SK-N-SH (cell line): ENCODE measurements around the gene ABCB1. TPM values are rescaled to one million over a fixed set of nuclear protein-coding genes. Genes with fewer than 3 reads are reported as not detected.
A peak's percentile ranks its signal among the peaks of the same experiment; 100 is the strongest.

Experiments used
- CTCF ChIA-PET: fragments of 300-600, 350-600 bp; formaldehyde crosslinking; extraction: SDS; loops from one replicate; lab custom pipeline; 2021; lab: Yijun Ruan, JAX
- POLR2A ChIA-PET: fragments of 350-600 bp; sonication (Branson Sonifier 250); formaldehyde crosslinking; extraction: SDS; loops from one replicate; lab custom pipeline; 2020; ENCODE audit warnings: antibody characterized with exemption, inconsistent platforms; lab: Yijun Ruan, JAX
- DNase-seq: peaks from one replicate; pipeline ENCODE4 v3.0.0; 2012
- H2AFZ ChIP-seq: fragments of 200-600 bp; sonication (generic); 2 replicates; pipeline ENCODE4 v1.8.1; 2016; ENCODE audit warnings: antibody characterized with exemption, mild to moderate bottlenecking, low read depth
- H3F3A ChIP-seq: fragments of 200-600 bp; sonication (generic); replicated peaks from 2 replicates; pipeline ENCODE3; 2016; ENCODE audit warnings: antibody characterized with exemption, mild to moderate bottlenecking; ENCODE audit not compliant: insufficient read depth
- H3K27ac ChIP-seq, 2 experiments: fragments of 200-500 bp in 1 of 2; fragments of 200-600 bp in 1 of 2; sonication (Bioruptor generic) in 1 of 2; sonication (generic), shearing (Covaris generic) in 1 of 2; 2 replicates each; pipeline versions ENCODE4 v1.5.1 to v1.6.1; 2014 to 2016; ENCODE audit warnings: low read depth in 2 of 2, inconsistent platforms in 1 of 2, low read length in 1 of 2, mild to moderate bottlenecking in 1 of 2, mixed read lengths in 1 of 2
- H3K27me3 ChIP-seq: fragments of 200-600 bp; sonication (generic), shearing (Covaris generic); 2 replicates; pipeline ENCODE4 v1.6.1; 2016; ENCODE audit warnings: mixed run types; ENCODE audit not compliant: insufficient read depth
- H3K36me3 ChIP-seq, 2 experiments: fragments of 200-500 bp in 1 of 2; fragments of 200-600 bp in 1 of 2; sonication (Bioruptor generic) in 1 of 2; sonication (generic) in 1 of 2; replicated peaks in 1 of 2; 2 replicates each; pipeline versions ENCODE3 to v1.5.1; 2014 to 2016; ENCODE audit warnings: low read length in 1 of 2, mild to moderate bottlenecking in 1 of 2; ENCODE audit not compliant: insufficient read depth in 2 of 2, control insufficient read depth in 1 of 2
- H3K4me1 ChIP-seq, 2 experiments: fragments of 200-500 bp in 1 of 2; fragments of 200-600 bp in 1 of 2; sonication (Bioruptor generic) in 1 of 2; sonication (generic), shearing (Covaris generic) in 1 of 2; 2 replicates each; pipeline versions ENCODE4 v1.5.1 to v1.6.1; 2014 to 2016; ENCODE audit warnings: low read depth in 1 of 2, low read length in 1 of 2, mixed run types in 1 of 2; ENCODE audit not compliant: insufficient read depth in 2 of 2, control insufficient read depth in 1 of 2
- H3K4me2 ChIP-seq: fragments of 200-600 bp; sonication (generic), shearing (Covaris generic); 2 replicates; pipeline ENCODE4 v1.6.1; 2017; ENCODE audit warnings: mixed run types
- H3K4me3 ChIP-seq, 2 experiments: fragments of 200-500 bp in 1 of 2; fragments of 200-600 bp in 1 of 2; sonication (Bioruptor generic) in 1 of 2; sonication (generic), shearing (Covaris generic) in 1 of 2; 2 replicates each; pipeline versions ENCODE4 v1.5.1 to v1.8.1; 2014 to 2016; ENCODE audit warnings: low read depth in 2 of 2, inconsistent platforms in 1 of 2, low read length in 1 of 2, mild to moderate bottlenecking in 1 of 2, mixed read lengths in 1 of 2, moderate library complexity in 1 of 2
- H3K79me2 ChIP-seq: fragments of 200-600 bp; sonication (generic); 2 replicates; pipeline ENCODE4 v1.8.1; 2017; ENCODE audit warnings: mild to moderate bottlenecking; ENCODE audit not compliant: insufficient read depth
- H3K9ac ChIP-seq: fragments of 200-600 bp; sonication (generic); 2 replicates; pipeline ENCODE4 v1.6.1; 2017; ENCODE audit warnings: mixed run types
- H3K9me2 ChIP-seq: fragments of 200-600 bp; sonication (generic); 2 replicates; pipeline ENCODE4 v1.6.1; 2017; ENCODE audit warnings: mixed run types
- H3K9me3 ChIP-seq: fragments of 200-600 bp; sonication (generic); 2 replicates; pipeline ENCODE4 v1.6.1; 2017; ENCODE audit warnings: mixed run types, mild to moderate bottlenecking, moderate library complexity
- H4K20me1 ChIP-seq: fragments of 200-600 bp; sonication (generic); 2 replicates; pipeline ENCODE4 v1.6.1; 2017; ENCODE audit warnings: mild to moderate bottlenecking, mixed run types; ENCODE audit not compliant: insufficient read depth
- GABPA ChIP-seq: IDR thresholded peaks from 2 replicates; pipeline ENCODE4 v1.4.0; 2012; ENCODE audit warnings: low read depth, mild to moderate bottlenecking
- GATA2 ChIP-seq: sonication (generic); formaldehyde crosslinking; IDR thresholded peaks from 2 replicates; pipeline ENCODE4 v1.5.0; 2020; ENCODE audit warnings: mild to moderate bottlenecking, missing genetic modification reagents
- NFIC ChIP-seq: IDR thresholded peaks from 2 replicates; pipeline ENCODE4 v1.4.0; 2012; ENCODE audit warnings: borderline replicate concordance
- SMC3 ChIP-seq: IDR thresholded peaks from 2 replicates; pipeline ENCODE4 v1.6.1; 2012; ENCODE audit warnings: low read depth, low read length, improper control_type of control experiment
- TAF1 ChIP-seq: IDR thresholded peaks from 2 replicates; pipeline ENCODE4 v1.6.1; 2012; ENCODE audit warnings: low read depth, mild to moderate bottlenecking, low read length, moderate library complexity, borderline replicate concordance
- YY1 ChIP-seq: IDR thresholded peaks from 2 replicates; pipeline ENCODE4 v1.4.0; 2012; ENCODE audit warnings: low read depth, mild to moderate bottlenecking
- WGBS: methylation state at CpG from one replicate; pipeline ENCODE4 v1.1.6; 2017; ENCODE audit warnings: low lambda C conversion rate; 5-methylcytosine and 5-hydroxymethylcytosine counted together
- polyA plus RNA-seq, 3 experiments: library from polyadenylated mRNA; depleted of rRNA; stranded (reverse); fragments of >200 nt; gene quantifications; 2 replicates each; pipeline ENCODE4 v1.2.3, GENCODE V29; 2012
- TF ChIP-seq, protein P1 (sequence below): IDR thresholded peaks from 2 replicates; pipeline ENCODE4 v1.6.1; 2012; ENCODE audit warnings: mild to moderate bottlenecking, low read depth, low read length, moderate library complexity
- TF ChIP-seq, protein P2 (sequence below): IDR thresholded peaks from 2 replicates; pipeline ENCODE4 v1.4.0; 2012; ENCODE audit warnings: low read depth, borderline replicate concordance

Gene ABCB1
- polyA plus RNA-seq, 1 of the 3 experiments (the other 2 are of a cell fraction): 2.0 TPM

DNA sequence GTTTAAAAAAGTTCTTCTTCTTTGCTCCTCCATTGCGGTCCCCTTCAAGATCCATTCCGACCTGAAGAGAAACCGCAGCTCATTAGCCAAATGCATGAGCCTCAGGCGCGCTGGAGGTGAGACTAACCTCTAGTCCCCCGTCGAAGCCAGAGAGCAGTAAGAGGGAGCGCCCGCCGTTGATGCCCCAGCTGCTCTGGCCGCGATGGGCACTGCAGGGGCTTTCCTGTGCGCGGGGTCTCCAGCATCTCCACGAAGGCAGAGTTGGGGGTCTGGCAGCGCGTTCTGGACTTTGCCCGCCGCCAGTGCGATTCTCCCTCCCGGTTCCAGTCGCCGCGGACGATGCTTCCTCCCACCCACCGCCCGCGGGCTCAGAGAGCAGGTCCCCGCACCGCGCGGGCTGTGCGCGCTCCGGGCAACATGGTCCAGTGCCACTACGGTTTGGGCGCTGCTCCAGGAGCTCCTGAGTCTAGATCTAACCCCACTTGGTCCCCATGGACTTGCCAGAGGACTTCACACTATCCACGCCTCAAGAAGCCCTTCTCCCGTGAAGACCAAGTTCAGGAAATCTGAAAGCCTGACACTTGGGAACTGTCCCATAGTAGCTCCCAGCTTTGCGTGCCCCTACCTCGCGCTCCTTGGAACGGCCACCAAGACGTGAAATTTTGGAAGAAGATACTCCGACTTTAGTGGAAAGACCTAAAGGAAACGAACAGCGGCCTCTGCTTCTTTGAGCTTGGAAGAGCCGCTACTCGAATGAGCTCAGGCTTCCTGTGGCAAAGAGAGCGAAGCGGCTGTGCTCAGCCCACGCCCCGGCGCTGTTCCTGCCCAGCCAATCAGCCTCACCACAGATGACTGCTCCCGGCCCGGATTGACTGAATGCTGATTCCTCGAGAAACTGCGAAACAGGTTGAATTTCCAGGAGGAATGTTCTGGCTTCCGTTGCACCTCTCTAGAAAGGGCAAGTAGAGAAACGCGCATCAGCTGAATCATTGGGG is at the start of gene ABCB1 (continued):
- TF ChIP-seq TAF1: peak; percentile 87
- no peak for TF ChIP-seq YY1
- no peak for TF ChIP-seq GABPA
- TF ChIP-seq, protein P1, sequence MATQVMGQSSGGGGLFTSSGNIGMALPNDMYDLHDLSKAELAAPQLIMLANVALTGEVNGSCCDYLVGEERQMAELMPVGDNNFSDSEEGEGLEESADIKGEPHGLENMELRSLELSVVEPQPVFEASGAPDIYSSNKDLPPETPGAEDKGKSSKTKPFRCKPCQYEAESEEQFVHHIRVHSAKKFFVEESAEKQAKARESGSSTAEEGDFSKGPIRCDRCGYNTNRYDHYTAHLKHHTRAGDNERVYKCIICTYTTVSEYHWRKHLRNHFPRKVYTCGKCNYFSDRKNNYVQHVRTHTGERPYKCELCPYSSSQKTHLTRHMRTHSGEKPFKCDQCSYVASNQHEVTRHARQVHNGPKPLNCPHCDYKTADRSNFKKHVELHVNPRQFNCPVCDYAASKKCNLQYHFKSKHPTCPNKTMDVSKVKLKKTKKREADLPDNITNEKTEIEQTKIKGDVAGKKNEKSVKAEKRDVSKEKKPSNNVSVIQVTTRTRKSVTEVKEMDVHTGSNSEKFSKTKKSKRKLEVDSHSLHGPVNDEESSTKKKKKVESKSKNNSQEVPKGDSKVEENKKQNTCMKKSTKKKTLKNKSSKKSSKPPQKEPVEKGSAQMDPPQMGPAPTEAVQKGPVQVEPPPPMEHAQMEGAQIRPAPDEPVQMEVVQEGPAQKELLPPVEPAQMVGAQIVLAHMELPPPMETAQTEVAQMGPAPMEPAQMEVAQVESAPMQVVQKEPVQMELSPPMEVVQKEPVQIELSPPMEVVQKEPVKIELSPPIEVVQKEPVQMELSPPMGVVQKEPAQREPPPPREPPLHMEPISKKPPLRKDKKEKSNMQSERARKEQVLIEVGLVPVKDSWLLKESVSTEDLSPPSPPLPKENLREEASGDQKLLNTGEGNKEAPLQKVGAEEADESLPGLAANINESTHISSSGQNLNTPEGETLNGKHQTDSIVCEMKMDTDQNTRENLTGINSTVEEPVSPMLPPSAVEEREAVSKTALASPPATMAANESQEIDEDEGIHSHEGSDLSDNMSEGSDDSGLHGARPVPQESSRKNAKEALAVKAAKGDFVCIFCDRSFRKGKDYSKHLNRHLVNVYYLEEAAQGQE: 0 out of 2 replicates have a peak, but pooled peaks have one; percentile 12
- no peak for TF ChIP-seq NFIC
- TF ChIP-seq, protein P2, sequence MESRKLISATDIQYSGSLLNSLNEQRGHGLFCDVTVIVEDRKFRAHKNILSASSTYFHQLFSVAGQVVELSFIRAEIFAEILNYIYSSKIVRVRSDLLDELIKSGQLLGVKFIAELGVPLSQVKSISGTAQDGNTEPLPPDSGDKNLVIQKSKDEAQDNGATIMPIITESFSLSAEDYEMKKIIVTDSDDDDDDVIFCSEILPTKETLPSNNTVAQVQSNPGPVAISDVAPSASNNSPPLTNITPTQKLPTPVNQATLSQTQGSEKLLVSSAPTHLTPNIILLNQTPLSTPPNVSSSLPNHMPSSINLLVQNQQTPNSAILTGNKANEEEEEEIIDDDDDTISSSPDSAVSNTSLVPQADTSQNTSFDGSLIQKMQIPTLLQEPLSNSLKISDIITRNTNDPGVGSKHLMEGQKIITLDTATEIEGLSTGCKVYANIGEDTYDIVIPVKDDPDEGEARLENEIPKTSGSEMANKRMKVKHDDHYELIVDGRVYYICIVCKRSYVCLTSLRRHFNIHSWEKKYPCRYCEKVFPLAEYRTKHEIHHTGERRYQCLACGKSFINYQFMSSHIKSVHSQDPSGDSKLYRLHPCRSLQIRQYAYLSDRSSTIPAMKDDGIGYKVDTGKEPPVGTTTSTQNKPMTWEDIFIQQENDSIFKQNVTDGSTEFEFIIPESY: no peak
- TF ChIP-seq SMC3: no peak

- H3K9me2 ChIP-seq: no peaks in the 10 kb centered on the region
- no peaks in the 10 kb centered on the region for H3K79me2 ChIP-seq
- no peak overlapping the region for H3K27ac ChIP-seq
- CTCF ChIA-PET: interaction anchor here (0.9 to 1.7 kb wide), 2 partner anchors 18 to 20 kb away, joined by 3 read pairs; partner anchors contain the start of gene RUNDC3B
- H3K9me3 ChIP-seq: no peaks in the 10 kb centered on the region
- H3K4me2 ChIP-seq: no peak overlapping the region
- no peaks in the 10 kb centered on the region for H3K36me3 ChIP-seq
- H3K4me1 ChIP-seq: no peaks in the 10 kb centered on the region
- H3K27me3 ChIP-seq: no peaks in the 10 kb centered on the region
- POLR2A ChIA-PET: no interaction called here
- no peak overlapping the region for H3K4me3 ChIP-seq
- WGBS: 96% methylated on average over 1 of the region's 1 CpG
- H4K20me1 ChIP-seq: no peaks in the 10 kb centered on the region
- no peak overlapping the region for H3K9ac ChIP-seq
- H3F3A ChIP-seq: no peaks in the 10 kb centered on the region
- no peak for TF ChIP-seq GATA2 (CRISPR knock-in tag)
- H2AFZ ChIP-seq: no peak overlapping the region
- DNase-seq: no peak
These were observed 47.6 kb upstream of the ABCB1 start for GRCh38 chr7:87648316-87648715.
